Activated CD4-positive, alpha-beta T cell treated with anti-CD3 and anti-CD28 coated beads, Interleukin-10, Interleukin-2, amounts not matched to agents 100 ng/mL and 50 ng/mL, durations not matched to agents 16 hours and 8 hours (primary cell): Measurements from ENCODE around the gene QSOX2.

Experiments
- DNase-seq: peaks from one replicate; pipeline ENCODE4 v3.0.0-alpha.2; 2020

The QSOX2 gene

GRCh38 chr9:136187683-136188586, 57.7 kb downstream of the QSOX2 start:
- DNase-seq, result no peak

- no peak for DNase-seq
Measured at GRCh38 chr9:136187197-136187596, 58.4 kb downstream of the QSOX2 start.

DNA sequence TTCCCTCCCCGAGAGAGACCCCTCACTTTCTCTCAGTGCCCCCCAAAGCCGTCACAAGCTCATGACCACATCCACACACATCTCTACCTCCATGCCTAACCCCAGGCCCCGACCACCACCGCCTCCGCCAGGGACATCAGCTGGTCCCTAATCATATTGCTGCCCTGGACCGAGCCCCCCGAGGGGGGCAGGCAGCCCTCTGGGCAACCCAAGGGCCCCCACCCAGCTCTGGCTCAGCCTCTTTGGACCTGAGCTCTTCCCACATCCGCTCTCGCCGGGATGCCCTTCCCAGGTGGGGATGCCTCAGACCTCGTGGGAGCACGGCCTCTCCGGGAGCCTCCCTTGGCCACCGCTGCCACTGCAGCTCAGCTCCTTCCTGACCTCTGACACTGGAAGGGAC, 59.2 kb downstream of the QSOX2 start:
- DNase-seq, result no peak

DNA sequence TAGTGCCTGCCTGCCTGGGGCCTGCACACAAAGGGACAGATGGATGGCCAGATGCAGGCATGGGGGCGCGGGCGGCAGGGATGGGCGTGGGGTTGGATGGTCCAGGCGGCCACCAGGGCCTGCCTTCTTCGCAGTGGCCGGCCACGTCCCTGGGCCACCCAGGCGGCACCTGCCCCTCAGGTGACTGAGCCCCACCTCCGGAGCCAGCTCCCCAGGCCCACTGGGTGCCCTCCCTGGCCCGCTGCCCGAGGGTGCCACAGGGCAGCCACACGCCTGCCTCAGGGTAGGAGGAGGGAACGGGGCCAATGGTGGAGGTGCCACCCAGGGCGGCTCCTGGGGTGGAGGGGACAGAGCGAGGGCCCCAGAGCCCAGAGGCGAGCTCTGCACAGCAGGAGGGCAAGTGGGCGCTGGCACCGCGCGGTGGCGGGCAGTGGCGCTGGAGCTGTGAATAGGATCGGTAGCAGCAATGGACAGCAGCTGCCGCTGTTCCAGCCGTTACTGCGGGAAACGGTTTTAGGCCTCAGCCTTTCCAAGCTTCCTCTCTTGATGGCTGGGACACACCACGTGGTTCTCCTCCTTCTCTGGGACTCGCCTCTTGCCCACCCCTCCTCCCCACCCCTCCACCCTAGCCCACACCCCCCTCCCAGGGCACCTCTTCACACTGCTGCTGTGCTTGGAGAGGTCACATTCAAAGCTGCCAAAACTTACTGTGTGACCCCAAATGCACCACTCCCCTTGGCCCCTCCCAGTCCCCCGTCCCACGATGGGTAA, 59.8 kb downstream of the QSOX2 start:
- DNase-seq, result no peak

DNA sequence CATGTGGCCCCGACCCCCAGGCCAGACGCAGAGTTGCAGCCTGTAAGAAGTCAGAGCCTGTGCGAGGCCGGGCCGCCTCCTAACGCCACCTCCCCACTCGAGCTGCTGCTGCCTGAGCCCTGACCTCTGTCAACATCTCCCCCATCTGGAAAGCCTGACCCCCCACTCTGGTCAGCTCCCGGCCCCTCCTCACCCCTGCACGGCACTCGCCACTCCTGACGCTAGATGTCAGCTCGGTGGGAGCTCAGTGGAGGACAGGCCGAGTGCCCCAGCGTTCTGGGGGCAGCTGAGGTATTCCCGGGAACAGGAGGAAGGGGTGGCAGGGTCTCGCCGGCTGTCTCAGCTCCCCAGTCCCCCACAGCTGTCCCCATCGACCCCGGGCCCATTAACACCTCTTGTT, 60.5 kb downstream of the QSOX2 start:
- no peak for DNase-seq

DNA sequence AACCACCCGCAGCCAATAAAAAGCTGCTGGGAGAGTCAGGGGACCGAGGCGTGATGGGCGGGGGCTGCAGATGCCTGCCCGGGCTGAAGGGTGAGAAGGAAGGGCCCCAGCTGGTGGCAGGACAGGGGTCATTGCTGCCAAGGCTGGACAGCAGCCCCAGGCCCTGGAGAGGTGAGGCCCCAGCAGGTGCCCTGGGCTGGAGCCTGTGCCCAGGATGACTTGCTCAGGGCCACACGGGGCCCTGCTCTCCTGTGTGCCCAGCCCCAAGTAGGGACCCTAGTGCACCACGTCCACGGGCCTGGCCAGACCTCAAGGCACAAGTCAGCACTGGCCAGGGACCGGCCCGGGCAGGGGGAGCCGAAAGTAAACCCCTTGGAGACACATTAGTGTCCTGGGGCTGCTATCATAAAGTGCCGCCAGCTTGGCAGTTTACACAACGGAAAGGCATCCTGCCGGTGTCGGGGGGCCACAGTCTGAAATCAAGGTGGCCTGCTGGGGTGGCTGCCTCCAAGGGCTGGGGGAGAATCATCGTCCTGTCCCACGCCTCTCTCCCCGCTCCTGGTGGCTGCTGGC, 62.7 kb downstream of the QSOX2 start:
- DNase-seq, result no peak

- DNase-seq, result no peak
Measured at GRCh38 chr9:136182420-136182787, 63.2 kb downstream of the QSOX2 start.

- no peak for DNase-seq
Measured at GRCh38 chr9:136181784-136182419, 63.7 kb downstream of the QSOX2 start.

- no peak for DNase-seq
Measured at GRCh38 chr9:136180586-136180985, 65.0 kb downstream of the QSOX2 start.

DNA sequence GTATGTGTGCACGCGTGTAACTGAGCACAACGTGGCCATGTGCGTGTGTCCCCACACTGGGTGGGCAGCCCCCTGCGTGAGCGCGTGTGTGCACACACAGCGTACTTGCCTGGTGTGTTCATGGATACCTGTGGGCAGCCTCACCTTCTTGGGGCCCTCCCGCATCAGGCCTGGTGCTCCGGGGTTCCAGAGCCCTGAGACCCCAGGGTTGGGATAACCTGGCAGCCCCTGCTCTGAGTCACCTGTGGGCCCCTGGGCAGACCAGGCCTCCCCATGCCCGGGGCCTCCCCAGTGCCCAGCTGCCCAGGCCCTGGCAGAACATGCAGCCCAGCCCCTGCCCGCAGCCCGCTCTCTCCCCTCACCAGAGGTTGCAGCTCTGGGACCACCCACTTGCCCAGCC, 65.9 kb downstream of the QSOX2 start:
- DNase-seq, result no peak

DNA sequence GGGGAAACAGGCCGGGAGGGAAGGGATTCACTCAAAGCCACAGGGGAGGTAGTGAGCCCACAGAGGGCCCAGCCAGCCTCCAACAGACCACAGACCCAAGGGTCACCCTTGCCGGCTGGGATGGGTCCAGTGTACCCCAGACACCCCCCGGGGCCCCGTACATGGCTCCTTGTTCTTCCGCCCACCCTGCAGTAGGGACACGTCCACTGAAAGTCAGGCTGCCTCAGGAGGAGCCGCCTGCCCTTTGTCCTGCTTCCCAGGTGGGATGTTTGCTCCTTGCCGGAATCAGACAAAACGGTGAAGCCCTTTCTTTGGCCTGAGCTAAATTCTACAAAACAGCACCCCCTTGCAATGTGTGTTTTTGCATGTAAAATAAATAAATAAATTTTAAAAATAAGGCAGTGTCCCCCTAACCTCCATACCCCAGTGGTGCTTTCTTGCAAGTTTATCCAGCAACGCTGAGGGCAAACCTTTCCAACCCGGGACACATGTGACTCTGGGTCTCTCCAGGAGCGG, 66.5 kb downstream of the QSOX2 start:
- no peak for DNase-seq

DNA sequence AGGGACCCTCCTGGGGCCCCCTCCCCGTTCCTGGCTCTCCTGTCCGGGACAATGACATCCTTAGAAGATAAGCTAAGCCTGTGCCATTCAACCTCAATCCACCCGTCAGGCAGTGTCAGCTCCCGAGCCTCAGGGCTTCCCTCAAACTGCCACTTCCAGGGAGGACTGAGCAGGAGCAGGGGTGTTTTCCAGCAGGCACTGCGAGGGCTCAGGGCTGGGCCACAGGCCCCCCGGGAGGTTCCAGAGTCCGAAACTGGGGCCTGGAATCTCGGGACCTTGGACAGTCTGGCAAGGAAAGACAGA, 66.9 kb downstream of the QSOX2 start:
- DNase-seq, result no peak

GRCh38 chr9:136178061-136178772, 67.4 kb downstream of the QSOX2 start:
- no peak for DNase-seq

DNA sequence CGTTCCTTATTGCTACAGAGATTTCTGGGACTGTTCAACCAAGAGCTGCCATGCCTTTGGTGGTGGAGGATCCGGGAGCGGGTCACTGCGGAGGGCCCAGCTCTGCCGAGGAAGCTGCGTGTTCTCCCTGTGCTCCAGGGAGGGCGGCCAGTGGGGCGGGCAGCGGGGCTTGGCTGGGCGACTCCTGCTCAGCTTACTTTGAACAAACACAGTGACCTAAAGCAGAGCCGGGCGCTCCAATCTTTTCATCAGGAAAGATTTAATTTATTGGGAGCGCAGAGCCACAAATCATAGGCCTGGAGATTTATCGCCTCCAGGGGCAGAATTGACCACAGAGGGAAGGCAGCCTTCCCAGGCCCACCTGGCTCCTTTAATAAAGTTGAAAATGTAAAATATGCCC, 68.4 kb downstream of the QSOX2 start:
- DNase-seq, result no peak

DNA sequence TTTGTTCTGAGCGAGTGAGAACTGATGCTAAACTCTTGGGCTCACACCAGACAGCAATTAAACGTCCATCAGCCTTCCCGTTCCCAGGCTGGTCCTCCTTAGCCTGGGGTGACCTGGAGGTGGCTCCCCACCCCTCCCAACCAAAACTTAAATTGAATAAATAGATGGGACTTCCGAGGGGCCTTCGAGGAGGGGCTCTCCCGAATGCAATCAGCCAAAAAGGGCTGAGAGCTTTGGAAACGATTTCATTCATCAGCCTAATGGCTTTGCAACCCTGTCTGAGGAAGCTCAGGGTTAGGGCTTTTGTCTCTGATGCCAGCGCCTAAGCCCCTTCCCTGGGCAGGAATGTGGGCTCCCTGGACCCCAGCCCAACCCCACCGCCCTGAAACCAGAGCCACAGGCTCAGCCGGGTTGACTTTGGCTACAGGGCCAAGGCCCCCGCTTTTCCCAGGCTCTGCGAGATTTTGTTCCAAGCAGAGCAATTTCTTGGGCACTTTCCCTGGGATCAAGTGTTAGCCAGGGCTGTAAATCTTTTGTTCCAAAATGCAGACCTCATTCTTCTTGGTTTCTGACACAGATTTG, 69.9 kb downstream of the QSOX2 start:
- DNase-seq, result no peak

- DNase-seq, result no peak
Measured at GRCh38 chr9:136174779-136175615, 70.6 kb downstream of the QSOX2 start.

DNA sequence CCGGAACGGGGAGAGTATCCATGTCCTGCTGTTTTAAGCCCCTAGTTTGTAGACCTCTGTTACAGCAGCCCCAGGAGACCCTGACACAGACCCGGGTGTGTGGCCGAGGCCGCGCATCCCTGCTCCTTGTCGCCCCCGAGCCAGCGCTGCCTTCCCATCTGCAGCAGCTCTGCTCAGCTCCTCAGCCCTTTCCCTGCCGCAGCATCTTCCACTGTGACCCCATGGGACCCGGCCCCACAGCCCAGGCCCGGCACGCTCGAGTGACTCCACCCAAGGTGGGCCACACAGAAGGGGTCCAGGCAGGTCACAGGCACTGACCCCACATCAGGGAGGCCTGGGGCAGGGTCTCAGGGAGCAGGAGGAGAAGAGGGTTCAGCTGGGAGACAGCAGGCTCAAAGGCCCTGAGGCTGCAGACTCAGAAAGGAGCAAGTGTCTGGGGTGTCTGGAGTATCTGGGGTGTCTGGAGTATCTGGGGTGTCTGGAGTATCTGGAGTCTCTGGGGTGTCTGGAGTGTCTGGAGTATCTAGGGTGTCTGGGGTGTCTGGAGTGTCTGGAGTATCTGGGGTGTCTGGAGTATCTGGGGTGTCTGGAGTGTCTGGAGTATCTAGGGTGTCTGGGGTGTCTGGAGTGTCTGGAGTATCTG, 71.8 kb downstream of the QSOX2 start:
- DNase-seq, result no peak

DNA sequence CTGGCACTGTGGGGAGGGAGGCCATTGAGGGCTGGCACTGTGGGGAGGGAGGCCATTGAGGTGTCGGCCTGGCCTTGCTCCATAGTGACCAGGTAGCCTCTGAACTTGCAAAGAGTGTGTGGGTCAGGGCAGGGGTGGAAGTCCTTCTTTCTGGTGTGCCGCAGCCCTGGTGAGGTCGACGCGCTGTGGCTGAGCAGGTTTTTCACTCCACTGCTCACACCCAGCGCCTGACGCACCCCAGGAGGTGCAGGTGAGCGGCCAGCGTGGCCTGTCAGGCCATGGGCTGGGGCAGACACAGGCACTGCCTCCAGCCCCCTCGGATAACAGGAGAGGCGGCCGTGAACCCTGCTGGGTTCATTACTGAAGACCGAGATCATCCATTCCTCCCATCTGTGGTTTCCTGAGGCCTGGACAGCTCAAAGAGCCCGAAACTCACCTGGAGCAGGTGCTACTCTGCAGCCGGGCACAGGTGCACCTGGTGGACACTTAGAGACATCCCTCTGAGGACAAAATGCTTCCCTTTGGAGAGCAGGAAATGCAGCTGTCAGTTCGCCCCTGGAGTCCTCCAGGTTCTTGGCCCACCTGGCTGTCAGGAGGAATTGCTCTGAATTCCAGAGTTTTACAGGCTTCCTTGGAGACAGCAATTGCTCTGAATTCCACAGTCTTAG, 73.1 kb downstream of the QSOX2 start:
- no peak for DNase-seq

DNA sequence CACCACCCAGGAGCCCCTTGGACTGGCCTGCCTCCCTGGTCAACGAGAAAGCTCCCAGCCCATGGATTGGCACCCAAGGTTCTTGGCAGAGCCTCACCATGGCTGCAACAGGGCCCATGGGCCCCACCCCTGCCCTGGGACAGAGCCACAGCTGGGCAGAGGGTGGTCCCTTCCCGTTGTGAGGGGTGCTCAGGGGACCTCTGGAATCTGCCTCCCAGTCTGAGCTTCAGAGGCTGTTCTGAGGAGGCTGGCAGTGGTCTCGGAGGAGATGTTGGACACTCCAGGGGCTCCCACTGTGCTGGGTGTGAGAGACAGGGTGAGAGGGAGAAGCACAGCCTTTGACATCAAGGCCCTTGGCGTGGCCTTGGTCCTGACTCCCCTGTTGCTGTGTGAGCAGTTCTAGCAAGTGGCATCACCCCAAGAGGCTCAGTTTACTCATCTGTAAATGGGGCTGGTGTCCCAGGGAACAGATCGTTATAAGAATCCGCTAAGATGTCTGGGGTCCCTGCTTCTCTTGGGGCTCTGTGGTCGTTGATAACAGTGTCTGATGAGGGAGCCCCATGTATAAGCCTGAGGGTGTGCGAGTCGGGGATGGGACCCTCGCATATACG, 73.7 kb downstream of the QSOX2 start:
- DNase-seq, result no peak
